Measurements from ENCODE around the gene PIGQ. TPM values are rescaled to one million over a fixed set of nuclear protein-coding genes. Genes with fewer than 3 reads are reported as not detected.
A peak's percentile ranks its signal among the peaks of the same experiment; 100 is the strongest.

PIGQ gene
- total and polyA plus RNA-seq, 2 of the 13 experiments (the other 11 are each of a cell fraction or from before 2014, with no cell fraction given), result 7.7 to 19.7 TPM

- TF ChIP-seq ZBTB49 (CRISPR knock-in tag; IDR thresholded peaks at IDR 0.05; ENCODE audit: borderline replicate concordance) (no peak), BCL3 (CRISPR knock-in tag; IDR thresholded peaks at IDR 0.05) (no peak), ZBTB8A (CRISPR knock-in tag; IDR thresholded peaks at IDR 0.05; ENCODE audit: borderline replicate concordance, low read depth) (no peak), ZNF557 (CRISPR knock-in tag; IDR thresholded peaks at IDR 0.05) (no peak), CHD2 (IDR thresholded peaks at IDR 0.05; ENCODE audit: low read depth, low read length) (no peak), SALL1 (CRISPR knock-in tag; IDR thresholded peaks at IDR 0.05) (peak; percentile 74; the same call in 1 of the 2 replicates), ZNF710 (CRISPR knock-in tag; IDR thresholded peaks at IDR 0.05; ENCODE audit: borderline replicate concordance) (no peak), PRPF4 (IDR thresholded peaks at IDR 0.05; ENCODE audit: low read depth, low read length, poor library complexity, severe bottlenecking) (no peak), ZNF143 (CRISPR knock-in tag; IDR thresholded peaks at IDR 0.05) (peak; percentile 43; the same call in 1 of the 2 replicates), POLR2AphosphoS5 (IDR thresholded peaks at IDR 0.05; ENCODE audit: low read depth, low read length) (no peak), ZBTB20 (CRISPR knock-in tag; IDR thresholded peaks at IDR 0.05; ENCODE audit: borderline replicate concordance, low read depth) (no peak), NFRKB (IDR thresholded peaks at IDR 0.05) (no peak), DNMT3B (CRISPR knock-in tag; conservative IDR thresholded peaks at IDR 0.05) (no peak), ZNF280B (CRISPR knock-in tag; IDR thresholded peaks at IDR 0.05; ENCODE audit: borderline replicate concordance) (0 out of 2 replicates have a peak, but pooled peaks have one; percentile 23), ZNF639 (CRISPR knock-in tag; conservative IDR thresholded peaks at IDR 0.05) (no peak), ZEB1 (IDR thresholded peaks at IDR 0.05; ENCODE audit: insufficient replicate concordance, low read depth) (no peak), ETS1 (CRISPR knock-in tag; IDR thresholded peaks at IDR 0.05) (no peak), ZNF337 (CRISPR knock-in tag; IDR thresholded peaks at IDR 0.05; ENCODE audit: borderline replicate concordance, low read depth) (no peak)
Measured at GRCh38 chr16:578870-579405, 9.2 kb downstream of the PIGQ start (continued).

Measured in HepG2 (cell line).